ENCODE measurements around the gene BSPRY. TPM values are rescaled to one million over a fixed set of nuclear protein-coding genes. Genes with fewer than 3 reads are reported as not detected.
"Not testable (repeated sequence)": the region's sequence is repeated elsewhere in the genome, so short reads cannot be mapped to it uniquely, and the experiment has no call there.

BSPRY gene
- total RNA-seq, 1 experiment from 2014 or later, result not detected

GRCh38 chr9:113393281-113393680 is 43.9 kb downstream of the BSPRY start:
- no peak for DNase-seq (ENCODE audit: low read depth)

- DNase-seq (ENCODE audit: low read depth), result no peak
Observed at GRCh38 chr9:113395000-113395861, 45.9 kb downstream of the BSPRY start.

GRCh38 chr9:113397203-113397631 is 47.9 kb downstream of the BSPRY start:
- no peak for DNase-seq (ENCODE audit: low read depth)

DNA sequence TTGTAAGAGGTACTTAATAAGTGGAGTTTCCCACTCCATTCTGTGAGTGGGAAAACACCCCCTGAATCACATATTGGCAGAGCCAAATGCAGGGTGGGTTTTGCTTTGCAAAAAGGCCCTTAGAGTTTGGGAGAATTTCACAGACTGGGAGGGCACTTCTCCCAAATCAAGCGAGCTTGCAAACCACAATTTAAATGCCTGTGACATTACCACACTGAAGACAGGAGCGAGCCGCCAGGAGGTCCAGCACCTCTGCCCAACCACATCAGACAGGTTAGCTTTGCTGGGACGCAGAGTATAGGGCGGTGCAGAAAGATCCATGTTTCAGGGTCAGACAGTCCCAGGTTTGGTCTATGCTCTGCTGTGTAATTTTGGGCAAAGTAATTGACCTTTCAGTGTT is 49.5 kb downstream of the BSPRY start:
- no peak for DNase-seq (ENCODE audit: low read depth)

DNA sequence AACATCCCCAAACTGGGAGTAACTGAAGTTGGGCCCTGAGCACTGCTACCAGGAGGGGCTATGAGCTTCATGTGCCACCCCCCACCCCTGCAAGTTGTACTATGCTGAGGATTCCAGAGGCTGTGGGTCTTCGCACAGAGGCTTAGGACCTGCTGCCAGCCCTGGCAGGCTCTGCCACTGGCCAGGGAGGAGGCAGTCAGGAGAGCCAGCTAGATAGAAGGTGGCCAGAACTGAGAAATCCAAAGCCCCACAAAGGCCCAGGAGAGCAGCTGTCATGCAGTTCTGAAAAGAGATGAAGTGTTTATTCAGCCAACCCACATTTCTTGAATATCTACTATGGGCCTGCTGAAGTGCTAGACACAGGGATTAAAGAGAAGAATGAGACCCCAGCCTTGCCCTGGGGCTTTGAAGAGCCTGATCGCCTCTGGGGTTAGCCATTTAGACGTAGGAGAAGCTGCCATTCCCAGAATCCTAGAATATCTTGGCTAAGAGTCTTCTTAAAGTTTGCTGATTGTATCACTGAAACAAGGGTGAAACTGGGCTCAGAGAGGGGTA is 50.4 kb downstream of the BSPRY start:
- DNase-seq (ENCODE audit: low read depth), result no peak

GRCh38 chr9:113401027-113401792 is 51.9 kb downstream of the BSPRY start, which contains the start of gene ALAD:
ALAD (minus strand) TSS chr9:113401284; CDS start chr9:113393559, 7,725 bp downstream.
- DNase-seq (ENCODE audit: low read depth), result peak; percentile 95

GRCh38 chr9:113403646-113404045 is 54.3 kb downstream of the BSPRY start:
- DNase-seq (ENCODE audit: low read depth), result no peak

- DNase-seq (ENCODE audit: low read depth), result not testable (repeated sequence)
Observed at GRCh38 chr9:113406353-113406752, 57.0 kb downstream of the BSPRY start.

GRCh38 chr9:113406873-113407511 is 57.7 kb downstream of the BSPRY start:
- peak; percentile 60 for DNase-seq (ENCODE audit: low read depth)

DNA sequence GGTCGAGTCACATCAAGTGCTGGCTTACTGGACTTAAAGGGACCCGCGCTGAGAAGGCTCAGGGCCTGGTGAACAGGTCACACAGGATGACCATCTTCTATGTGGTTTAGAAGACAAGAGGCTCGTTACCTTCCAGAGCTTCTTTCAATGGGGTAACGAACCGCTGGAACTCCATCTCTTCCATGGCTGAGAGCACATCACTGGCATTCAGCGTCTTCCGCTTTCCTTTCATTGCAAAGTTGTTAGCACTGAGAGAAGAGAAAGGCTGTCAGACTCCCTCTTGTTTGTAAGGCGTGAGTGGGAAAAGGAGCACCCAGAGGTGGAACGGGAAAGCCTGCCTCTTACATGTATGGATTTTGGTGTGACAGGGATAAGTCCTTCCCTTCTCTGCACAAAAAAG is 60.1 kb downstream of the BSPRY start:
- no peak for DNase-seq (ENCODE audit: low read depth)

DNA sequence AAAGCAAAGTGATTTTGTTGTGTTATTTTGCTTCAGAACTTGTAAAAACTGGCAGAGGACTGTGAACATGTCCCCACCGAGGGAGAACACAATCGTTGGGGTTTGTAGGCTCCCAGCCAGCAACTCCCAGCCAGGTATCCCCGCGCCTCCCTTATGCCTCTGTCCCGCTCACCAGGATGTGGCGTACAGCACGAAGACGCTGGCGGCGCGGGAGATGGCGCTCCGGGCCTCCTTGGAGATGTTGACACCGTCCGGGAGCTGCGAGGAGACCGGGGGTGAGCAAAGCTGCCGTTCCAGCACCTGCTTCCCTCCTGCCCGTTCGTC is 60.5 kb downstream of the BSPRY start:
- DNase-seq (ENCODE audit: low read depth), result no peak

DNA sequence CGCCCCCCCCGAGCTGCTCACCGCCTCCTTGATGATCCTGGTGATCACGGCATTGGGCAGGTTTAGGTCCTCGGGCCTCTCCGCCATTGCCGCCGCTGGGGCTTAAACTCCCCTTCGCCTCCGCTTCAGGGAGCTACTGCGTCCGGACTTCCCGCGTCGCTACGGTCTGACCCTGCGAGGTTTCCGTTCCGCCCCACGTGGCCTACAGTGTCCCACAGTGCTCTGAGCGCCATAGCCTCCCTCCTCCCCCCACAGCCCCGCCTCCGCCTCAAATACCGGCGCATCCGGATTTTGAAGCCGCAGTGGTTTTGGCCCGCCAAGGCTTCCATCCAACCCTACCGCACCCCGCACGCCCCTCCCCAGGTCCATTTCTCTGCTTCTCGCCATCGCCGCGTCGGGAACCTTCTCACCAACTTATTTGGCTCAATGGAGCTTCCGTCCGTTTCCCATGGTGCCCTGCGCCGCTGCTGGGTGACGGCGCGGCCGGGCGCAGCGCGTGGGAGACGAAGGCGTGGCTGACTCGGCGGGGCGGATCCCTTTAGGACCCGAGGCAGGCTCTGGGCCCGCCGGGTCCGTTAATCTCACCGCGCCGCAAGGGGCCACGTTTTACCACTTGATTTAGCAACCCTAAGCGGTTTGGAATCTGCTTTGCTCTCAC is 61.0 kb downstream of the BSPRY start, which contains the start of the genes C9orf43 and POLE3:
Gene C9orf43 (plus strand): TSS at position 541 of the 658 bp plus-strand sequence. CDS start 2,747 bp downstream, outside the sequence.
Gene POLE3 (minus strand): TSS at position 469 of the 658 bp plus-strand sequence. CDS start 382 bp downstream, at position 87.
- DNase-seq (ENCODE audit: low read depth), result peak; percentile 92

DNA sequence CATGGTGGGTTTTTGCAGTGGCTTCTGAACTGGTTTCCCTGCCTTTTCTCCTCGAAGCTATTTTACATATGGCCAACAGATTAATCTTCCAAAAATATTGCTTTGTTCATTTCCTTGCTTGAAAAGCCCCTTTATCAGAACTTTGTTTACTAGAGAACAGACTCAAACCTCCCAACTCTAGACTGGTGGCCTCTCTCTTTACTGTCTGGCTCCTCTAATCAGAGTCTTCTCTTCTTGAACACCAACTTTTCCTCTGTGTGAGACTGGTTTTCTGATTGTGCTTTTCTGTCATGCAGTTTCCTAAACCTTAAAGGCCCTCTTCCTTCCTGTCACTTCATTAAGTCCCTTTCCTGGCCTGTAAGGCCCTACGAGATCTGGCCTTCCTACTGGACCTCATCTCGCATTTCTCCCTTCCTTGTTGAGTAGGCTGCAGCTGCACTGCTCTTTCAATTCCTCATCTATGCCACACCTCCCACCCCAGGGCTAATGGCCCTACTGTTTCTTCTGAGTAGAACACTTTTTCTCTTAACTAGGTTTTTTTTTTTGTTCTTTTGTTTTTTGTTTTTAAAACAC is 66.9 kb downstream of the BSPRY start:
- DNase-seq (ENCODE audit: low read depth), result no peak

- no peak for DNase-seq (ENCODE audit: low read depth)
Observed at GRCh38 chr9:113417370-113417769, 68.0 kb downstream of the BSPRY start.

Other genes starting within 250 kb of the BSPRY start
- gene SLC31A2, start 198.5 kb upstream of the BSPRY start, total RNA-seq (2014; rRNA removed; shearing (Covaris generic)), result 11.4 and 13.3 TPM in 2 replicates
- gene FKBP15, start 128.3 kb upstream of the BSPRY start, total RNA-seq (2014; rRNA removed; shearing (Covaris generic)), result 15.0 and 19.1 TPM in 2 replicates
- gene SLC31A1, start 128.0 kb upstream of the BSPRY start, total RNA-seq (2014; rRNA removed; shearing (Covaris generic)), result 14.9 and 16.9 TPM in 2 replicates
- 42.1 and 57.9 TPM in 2 replicates for gene CDC26, start 74.0 kb upstream of the BSPRY start, total RNA-seq (2014; rRNA removed; shearing (Covaris generic))
- gene PRPF4, start 73.9 kb upstream of the BSPRY start, total RNA-seq (2014; rRNA removed; shearing (Covaris generic)), result 35.8 and 40.4 TPM in 2 replicates
- gene RNF183, start 46.2 kb upstream of the BSPRY start, total RNA-seq (2014; rRNA removed; shearing (Covaris generic)), result not detected in 2 replicates
- 0.39 and 0.72 TPM in 2 replicates for gene WDR31, start 9.3 kb upstream of the BSPRY start, total RNA-seq (2014; rRNA removed; shearing (Covaris generic))
- gene HDHD3, start 27.4 kb downstream of the BSPRY start, total RNA-seq (2014; rRNA removed; shearing (Covaris generic)), result 5.3 and 10.1 TPM in 2 replicates
- gene ALAD, start 51.7 kb downstream of the BSPRY start, total RNA-seq (2014; rRNA removed; shearing (Covaris generic)), result 11.9 and 12.5 TPM in 2 replicates
- 86.3 and 87.6 TPM in 2 replicates for gene POLE3, start 61.1 kb downstream of the BSPRY start, total RNA-seq (2014; rRNA removed; shearing (Covaris generic))
- 0.12 and 0.49 TPM in 2 replicates for gene C9orf43, start 61.2 kb downstream of the BSPRY start, total RNA-seq (2014; rRNA removed; shearing (Covaris generic))
- 168 and 200 TPM in 2 replicates for gene RGS3, start 114.2 kb downstream of the BSPRY start, total RNA-seq (2014; rRNA removed; shearing (Covaris generic))

All from RPMI7951 (cell line).